ENCODE measurements around the gene ALX1.

GRCh38 chr12:85277191-85277590 is 2.8 kb upstream of the ALX1 start:
- no peak for TF ChIP-seq POLR2AphosphoS5 (IDR thresholded peaks at IDR 0.05; ENCODE audit: borderline replicate concordance, low read depth, low read length)
- TF ChIP-seq EZH2 (IDR thresholded peaks at IDR 0.05), result no peak
